Esophagus muscularis mucosa (tissue), 4 donors: ENCODE results near the gene FBXL4. TPM values are rescaled to one million over a fixed set of nuclear protein-coding genes. Genes with fewer than 3 reads are reported as not detected.

Experiments used
- DNase-seq: peaks from one replicate; pipeline ENCODE4 v3.0.0-alpha.2; 2017; ENCODE audit errors: extremely low spot score
- H3K27ac ChIP-seq, 4 donors: fragments of 200-600 bp; sonication (generic); replicated peaks in 1 of 4; 1 replicate in 3 of 4; 2 replicates in 1 of 4; pipeline ENCODE4 v1.5.1; 2016 to 2019; ENCODE audit warnings: mild to moderate bottlenecking in 1 of 4
- H3K27me3 ChIP-seq, 4 donors: fragments of 200-600 bp; sonication (generic); one replicate each; pipeline versions ENCODE4 v1.5.1 to v1.6.0; 2016 to 2019
- H3K36me3 ChIP-seq, 4 donors: fragments of 200-600 bp; sonication (generic); one replicate each; pipeline ENCODE4 v1.5.1; 2016 to 2019
- H3K4me1 ChIP-seq, 4 donors: fragments of 200-600 bp; sonication (generic); one replicate each; pipeline ENCODE4 v1.5.1; 2016 to 2019
- H3K4me3 ChIP-seq, 4 donors: fragments of 200-600 bp; sonication (generic); 1 replicate in 2 of 4; 2 replicates in 2 of 4; pipeline ENCODE4 v1.5.1; 2016 to 2019; ENCODE audit warnings: mild to moderate bottlenecking in 4 of 4, moderate library complexity in 1 of 4
- H3K9me3 ChIP-seq, 4 donors: fragments of 200-600 bp; sonication (generic); 1 replicate in 3 of 4; 2 replicates in 1 of 4; pipeline ENCODE4 v1.5.1; 2016 to 2019
- EP300 ChIP-seq: sonication (generic); formaldehyde crosslinking; IDR thresholded peaks from one replicate; pipeline ENCODE4 v1.6.1; 2017; ENCODE audit warnings: antibody characterized with exemption
- POLR2A ChIP-seq: fragments of 450-650 bp; IDR thresholded peaks from one replicate; pipeline ENCODE4 v1.6.1; 2017; ENCODE audit warnings: antibody characterized with exemption, moderate library complexity, mild to moderate bottlenecking, low read depth
- POLR2AphosphoS5 ChIP-seq, 2 donors: sonication (generic); formaldehyde crosslinking; IDR thresholded peaks; one replicate each; pipeline ENCODE4 v1.6.1; 2017; ENCODE audit warnings: antibody characterized with exemption in 2 of 2
- WGBS: methylation state at CpG from one replicate; pipeline ENCODE4 v1.1.5; 2018; 5-methylcytosine and 5-hydroxymethylcytosine counted together
- intact Hi-C: fragments of 100-400 bp; cut with DNase I; formaldehyde crosslinking; loops from one replicate; pipeline ENCODE4 v1.15.1; 2023
- total RNA-seq, 4 donors: library from RNA; depleted of rRNA; stranded (reverse); fragments of >200 nt; gene quantifications; one replicate each; pipeline versions ENCODE4 v1.1.0 to v1.2.1, GENCODE V29; 2016
- TF ChIP-seq, protein P1 (sequence below), 3 experiments: fragments of 200-600 bp in 2 of 3; fragments of 450-650 bp in 1 of 3; sonication (generic) in 2 of 3; IDR thresholded peaks; one replicate each; pipeline ENCODE4 v1.5.1; 2017 to 2019; ENCODE audit warnings: antibody characterized with exemption in 3 of 3, mild to moderate bottlenecking in 2 of 3, moderate library complexity in 1 of 3

FBXL4 gene
- total RNA-seq, 4 donors from 2014 or later, result 11.8 to 17.8 (median 15.6) TPM

GRCh38 chr6:98836025-98836961 is 111.5 kb downstream of the FBXL4 start:
- Histone ChIP-seq H3K9me3 (no peaks in the 10 kb centered on the region), H3K27ac (no peak overlapping the region), H3K4me1 (peaks cover 45 to 52% (median 49%) of the 10 kb centered on the region in 4 donors), H3K4me3 (peak overlapping the region; percentile 57 to 69 (median 60)), H3K27me3 (peaks cover 3 to 97% (median 84%) of the 10 kb centered on the region in 4 donors), H3K36me3 (no peaks in the 10 kb centered on the region)
- 6% methylated on average over 23 of the region's 23 CpGs for WGBS
- intact Hi-C loops, result no loop called here
- TF ChIP-seq POLR2A (no peak), EP300 (no peak), POLR2AphosphoS5 (IDR thresholded peaks at IDR 0.05) (no peak)
- TF ChIP-seq, protein P1, sequence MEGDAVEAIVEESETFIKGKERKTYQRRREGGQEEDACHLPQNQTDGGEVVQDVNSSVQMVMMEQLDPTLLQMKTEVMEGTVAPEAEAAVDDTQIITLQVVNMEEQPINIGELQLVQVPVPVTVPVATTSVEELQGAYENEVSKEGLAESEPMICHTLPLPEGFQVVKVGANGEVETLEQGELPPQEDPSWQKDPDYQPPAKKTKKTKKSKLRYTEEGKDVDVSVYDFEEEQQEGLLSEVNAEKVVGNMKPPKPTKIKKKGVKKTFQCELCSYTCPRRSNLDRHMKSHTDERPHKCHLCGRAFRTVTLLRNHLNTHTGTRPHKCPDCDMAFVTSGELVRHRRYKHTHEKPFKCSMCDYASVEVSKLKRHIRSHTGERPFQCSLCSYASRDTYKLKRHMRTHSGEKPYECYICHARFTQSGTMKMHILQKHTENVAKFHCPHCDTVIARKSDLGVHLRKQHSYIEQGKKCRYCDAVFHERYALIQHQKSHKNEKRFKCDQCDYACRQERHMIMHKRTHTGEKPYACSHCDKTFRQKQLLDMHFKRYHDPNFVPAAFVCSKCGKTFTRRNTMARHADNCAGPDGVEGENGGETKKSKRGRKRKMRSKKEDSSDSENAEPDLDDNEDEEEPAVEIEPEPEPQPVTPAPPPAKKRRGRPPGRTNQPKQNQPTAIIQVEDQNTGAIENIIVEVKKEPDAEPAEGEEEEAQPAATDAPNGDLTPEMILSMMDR (IDR thresholded peaks at IDR 0.05), result no peak
- no peak for DNase-seq

GRCh38 chr6:98835149-98836024 is 112.4 kb downstream of the FBXL4 start:
- intact Hi-C loops, result no loop called here
- Histone ChIP-seq H3K36me3 (no peaks in the 10 kb centered on the region), H3K4me1 (peaks cover 50 to 57% (median 54%) of the 10 kb centered on the region in 4 donors), H3K27me3 (peaks cover 3 to 97% (median 85%) of the 10 kb centered on the region in 4 donors), H3K27ac (no peak overlapping the region), H3K9me3 (no peaks in the 10 kb centered on the region), H3K4me3 (peak overlapping the region; percentile 57 to 69 (median 60))
- 3% methylated on average over 4 of the region's 76 CpGs for WGBS
- TF ChIP-seq, protein P1 (IDR thresholded peaks at IDR 0.05), result no peak
- no peak for TF ChIP-seq EP300
- TF ChIP-seq POLR2A, result no peak
- TF ChIP-seq POLR2AphosphoS5 (IDR thresholded peaks at IDR 0.05), result no peak
- DNase-seq, result no peak

- WGBS, result 1% methylated on average over 58 of the region's 83 CpGs
- H3K4me1 ChIP-seq, result peaks cover 50 to 57% (median 54%) of the 10 kb centered on the region in 4 donors
- intact Hi-C loops, result no loop called here
Observed at GRCh38 chr6:98834060-98835031, 113.4 kb downstream of the FBXL4 start, which contains the start of gene POU3F2. Gene POU3F2 (plus strand): TSS chr6:98834574. CDS start chr6:98834874, 300 bp downstream.

More at GRCh38 chr6:98834060-98835031, 113.4 kb downstream of the FBXL4 start, which contains the start of gene POU3F2:
- H3K27ac ChIP-seq, result no peak within 1 kb of the TSS
- DNase-seq, result no peak
- TF ChIP-seq, protein P1 (IDR thresholded peaks at IDR 0.05), result no peak
- TF ChIP-seq POLR2AphosphoS5 (IDR thresholded peaks at IDR 0.05) (no peak), EP300 (no peak), POLR2A (no peak)
- H3K9me3 ChIP-seq, result no peaks in the 10 kb centered on the region
- peak within 1 kb of the TSS; percentile 57 to 69 (median 60) for H3K4me3 ChIP-seq
- peaks cover 3 to 97% (median 86%) of the 10 kb centered on the region in 4 donors for H3K27me3 ChIP-seq
- no peaks in the 10 kb centered on the region for H3K36me3 ChIP-seq
